ENCODE data around the gene EPB41L5. TPM values are rescaled to one million over a fixed set of nuclear protein-coding genes. Genes with fewer than 3 reads are reported as not detected.
A peak's percentile ranks its signal among the peaks of the same experiment; 100 is the strongest.
"Not testable (repeated sequence)": the region's sequence is repeated elsewhere in the genome, so short reads cannot be mapped to it uniquely, and the experiment has no call there.

EPB41L5 gene
- total and polyA plus RNA-seq, 2 donors (not counting 3 experiments of a cell fraction or from before 2014, with no cell fraction given) = 8.4 to 13.6 TPM

- intact Hi-C loops (cut with micrococcal nuclease) = no loop called here
- no peaks in the 10 kb centered on the region for H3K4me1 ChIP-seq (ENCODE audit: control insufficient read depth, extremely low read depth, insufficient read depth, low read length)
- H3K79me2 ChIP-seq (ENCODE audit: control insufficient read depth, insufficient read depth, low read length) = no peaks in the 10 kb centered on the region
- H3K9me3 ChIP-seq (replicated peaks; ENCODE audit: control insufficient read depth, insufficient read depth, low read length) = no peaks in the 10 kb centered on the region
- ChIA-PET CTCF (no interaction called here), POLR2A (no interaction called here)
- H4K20me1 ChIP-seq (replicated peaks; ENCODE audit: control insufficient read depth, extremely low read depth, insufficient read depth, low read length) = no peaks in the 10 kb centered on the region
- H3K36me3 ChIP-seq (ENCODE audit: control insufficient read depth in 2 of 2, extremely low read depth in 1 of 2, insufficient read depth in 2 of 2, low read length in 2 of 2) = no peaks in the 10 kb centered on the region
- no peaks in the 10 kb centered on the region for H3K9me1 ChIP-seq (replicated peaks; ENCODE audit: control insufficient read depth, extremely low read depth, insufficient read depth, low read length)
- dilution Hi-C loops (cut with MboI; ENCODE audit: extremely low pct_ligation_motif_present, low sequenced_read_pairs) = no loop called here
- H3K9ac ChIP-seq (replicated peaks; ENCODE audit: extremely low read depth, insufficient read depth, low read length) = no peak overlapping the region
- H3K27me3 ChIP-seq (ENCODE audit: control insufficient read depth in 2 of 2, insufficient read depth in 2 of 2, low read length in 2 of 2) = no peaks in the 10 kb centered on the region
- no peak for FAIRE-seq
- no peak for TF ChIP-seq MYC (IDR thresholded peaks at IDR 0.05; ENCODE audit: low read depth, low read length)
- no peak for TF ChIP-seq EZH2 (IDR thresholded peaks at IDR 0.05; ENCODE audit: borderline replicate concordance, low read depth, low read length, severe bottlenecking)
- no peak for TF ChIP-seq JUN (IDR thresholded peaks at IDR 0.05; ENCODE audit: borderline replicate concordance, insufficient read depth, insufficient read length, low read depth)
- no peak for TF ChIP-seq CTCF (IDR thresholded peaks at IDR 0.05; ENCODE audit: extremely low read depth in 1 of 2, insufficient read depth in 1 of 2, low read depth in 1 of 2, low read length in 2 of 2)
- no peak for TF ChIP-seq MAX (IDR thresholded peaks at IDR 0.05; ENCODE audit: insufficient read depth, insufficient read length)
- H3K27ac ChIP-seq (ENCODE audit: insufficient read depth, low read depth, low read length) = no peak overlapping the region
- BruUV-seq (replicated peaks) = no TSS peak
- H2AFZ ChIP-seq (ENCODE audit: low read depth, low read length) = no peak overlapping the region
- no peak overlapping the region for H3K4me2 ChIP-seq (ENCODE audit: insufficient read depth, low read length)
- peak; percentile 24 for DNase-seq (ENCODE audit: low read depth, low spot score)
- H3K4me3 ChIP-seq (replicated peaks in 1 of 3; ENCODE audit: insufficient read depth in 1 of 3, low read depth in 1 of 3, low read length in 3 of 3) = no peak overlapping the region
Observed at GRCh38 chr2:119996148-119996547, 16.7 kb upstream of the EPB41L5 start.

- BruUV-seq (replicated peaks); H3K36me3 ChIP-seq (ENCODE audit: control insufficient read depth in 2 of 2, extremely low read depth in 1 of 2, insufficient read depth in 2 of 2, low read length in 2 of 2); FAIRE-seq; H3K27ac ChIP-seq (ENCODE audit: insufficient read depth, low read depth, low read length); H3K4me3 ChIP-seq (replicated peaks in 1 of 3; ENCODE audit: insufficient read depth in 1 of 3, low read depth in 1 of 3, low read length in 3 of 3); H3K9me3 ChIP-seq (replicated peaks; ENCODE audit: control insufficient read depth, insufficient read depth, low read length); dilution Hi-C loops (cut with MboI; ENCODE audit: extremely low pct_ligation_motif_present, low sequenced_read_pairs); H3K4me1 ChIP-seq (ENCODE audit: control insufficient read depth, extremely low read depth, insufficient read depth, low read length); H3K9ac ChIP-seq (replicated peaks; ENCODE audit: extremely low read depth, insufficient read depth, low read length); H4K20me1 ChIP-seq (replicated peaks; ENCODE audit: control insufficient read depth, extremely low read depth, insufficient read depth, low read length); H2AFZ ChIP-seq (ENCODE audit: low read depth, low read length); H3K79me2 ChIP-seq (ENCODE audit: control insufficient read depth, insufficient read depth, low read length); H3K9me1 ChIP-seq (replicated peaks; ENCODE audit: control insufficient read depth, extremely low read depth, insufficient read depth, low read length); intact Hi-C loops (cut with micrococcal nuclease); H3K27me3 ChIP-seq (ENCODE audit: control insufficient read depth in 2 of 2, insufficient read depth in 2 of 2, low read length in 2 of 2); H3K4me2 ChIP-seq (ENCODE audit: insufficient read depth, low read length); DNase-seq (ENCODE audit: low read depth, low spot score): not testable (repeated sequence)
- POLR2A ChIA-PET = interaction anchor here (0.6 kb wide), 1 partner anchor 213 kb away, joined by 3 read pairs; no protein-coding TSS in a partner anchor
- CTCF ChIA-PET = interaction anchor here (1.2 kb wide), 1 partner anchor 16 kb away, joined by 3 read pairs; the partner anchor contains the start of gene EPB41L5
Observed at GRCh38 chr2:119996896-119997891, 15.7 kb upstream of the EPB41L5 start.
